HG02642 (cell line): Measurements from ENCODE around the gene DENND2A.
"Not testable (repeated sequence)": the region's sequence is repeated elsewhere in the genome, so short reads cannot be mapped to it uniquely, and the experiment has no call there.

Experiments used
- ATAC-seq: cut with Tn5 transposase; IDR thresholded peaks from one replicate; pipeline ENCODE4 v1.9.1; 2021; ENCODE audit warnings: mild to moderate bottlenecking; ENCODE audit not compliant: unreplicated experiment, poor library complexity

Gene DENND2A

DNA sequence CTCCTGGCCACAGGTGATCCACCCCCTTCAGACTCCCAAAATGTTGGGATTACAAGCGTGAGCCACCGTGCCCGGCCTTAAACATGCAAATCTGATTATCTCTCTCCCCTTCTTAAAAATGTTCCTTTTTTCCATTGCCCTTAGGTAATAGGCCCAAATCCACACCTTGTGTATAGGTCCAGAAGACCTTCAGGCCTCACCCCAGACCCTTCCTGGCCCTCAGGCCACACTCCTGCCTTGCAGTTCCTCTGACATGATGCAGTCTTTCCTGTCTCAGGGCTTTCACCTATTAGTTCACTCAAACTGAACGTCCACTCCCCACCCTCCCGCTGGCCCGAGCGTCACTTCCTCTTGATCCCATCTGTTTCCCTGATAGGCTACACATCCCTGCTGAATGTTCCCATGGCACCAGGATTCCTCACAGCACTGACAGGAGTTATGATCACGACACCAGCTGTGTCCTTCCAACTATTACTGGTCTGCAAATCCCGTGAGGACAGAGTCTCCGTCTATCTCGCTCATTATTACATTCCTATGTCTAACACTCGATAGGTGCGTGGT, 46.4 kb downstream of the DENND2A start:
- no peak for ATAC-seq

DNA sequence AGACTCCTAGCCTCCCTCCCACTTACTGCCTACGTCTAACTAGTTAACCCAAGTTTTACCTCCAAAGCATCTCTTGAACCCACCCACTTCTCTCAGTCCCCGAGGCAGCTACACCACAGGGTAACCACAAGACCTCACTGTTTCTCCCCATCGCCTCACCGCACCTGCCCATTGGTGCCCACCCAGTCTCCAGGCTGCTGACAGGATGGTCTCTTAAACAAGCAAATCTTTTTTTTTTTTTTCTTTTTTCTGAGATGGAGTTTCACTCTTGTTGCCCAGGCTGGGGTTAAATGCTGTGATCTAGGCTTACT, 47.0 kb downstream of the DENND2A start:
- ATAC-seq: no peak

DNA sequence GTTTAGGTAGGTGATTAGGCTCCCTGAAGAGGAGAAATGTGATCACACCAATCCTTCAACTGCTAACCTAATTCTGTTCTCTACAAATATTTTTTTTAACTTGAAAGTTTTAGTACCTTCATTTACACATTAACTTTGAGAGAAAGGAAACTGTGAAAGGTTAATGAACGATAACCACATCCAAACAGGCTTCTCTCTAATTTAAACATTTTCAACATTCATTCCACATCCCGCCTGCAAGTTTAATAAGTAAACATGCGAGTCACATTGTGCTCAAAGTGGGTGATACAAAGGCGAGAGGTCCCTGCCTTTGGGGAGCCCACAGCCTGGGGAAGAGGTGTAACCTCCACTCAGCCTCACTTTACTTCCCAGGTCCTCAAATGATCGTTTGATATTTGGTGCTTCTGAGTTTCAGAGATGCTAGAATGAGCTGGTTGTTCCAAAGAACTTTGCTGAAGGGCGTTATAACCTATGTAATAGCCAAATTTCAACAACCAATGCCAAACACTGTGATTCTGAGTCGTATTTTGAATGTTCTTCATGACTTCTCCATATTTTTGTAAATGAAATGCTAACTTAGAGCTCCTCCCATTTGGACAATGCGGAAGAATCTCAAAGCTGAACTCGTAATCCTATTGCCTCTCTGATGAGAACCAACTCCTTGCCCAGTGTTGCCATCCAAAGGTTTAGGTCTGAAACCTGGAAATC, 47.5 kb downstream of the DENND2A start:
- no peak for ATAC-seq

DNA sequence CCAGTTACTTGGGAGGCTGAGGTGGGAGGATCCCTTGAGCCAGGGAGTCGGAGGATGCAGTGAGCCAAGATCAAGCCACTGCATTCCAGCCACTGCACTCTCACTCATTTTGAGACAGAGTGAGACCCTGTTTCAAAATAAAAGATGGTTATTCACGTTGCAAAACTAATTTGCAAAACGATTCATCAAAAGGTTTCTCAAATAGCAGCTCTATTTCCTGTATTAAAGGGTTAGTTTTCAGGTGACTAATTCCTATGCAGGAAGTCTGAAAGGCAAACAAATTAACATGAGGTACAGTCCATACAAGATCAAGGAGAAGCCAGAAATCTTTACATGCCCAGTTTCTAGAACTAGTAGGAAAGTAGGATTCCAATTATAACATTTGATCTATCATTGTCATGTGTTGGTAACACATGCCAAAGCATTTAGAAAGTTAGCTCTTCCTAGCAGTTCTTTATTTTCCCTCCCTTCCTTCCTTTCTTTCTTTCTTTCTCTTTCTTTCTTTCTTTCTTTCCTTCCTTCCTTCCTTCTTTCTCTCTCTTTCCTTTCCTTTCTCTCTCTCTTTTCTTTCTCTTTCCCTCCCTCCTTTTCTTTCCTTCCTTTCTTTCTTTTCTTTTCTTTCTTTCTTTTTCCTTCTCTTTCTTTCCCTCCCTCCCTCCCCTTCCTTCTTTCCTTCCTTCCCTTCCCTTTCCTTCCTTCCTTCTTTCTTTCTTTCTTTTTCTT, 49.3 kb downstream of the DENND2A start:
- ATAC-seq: no peak

DNA sequence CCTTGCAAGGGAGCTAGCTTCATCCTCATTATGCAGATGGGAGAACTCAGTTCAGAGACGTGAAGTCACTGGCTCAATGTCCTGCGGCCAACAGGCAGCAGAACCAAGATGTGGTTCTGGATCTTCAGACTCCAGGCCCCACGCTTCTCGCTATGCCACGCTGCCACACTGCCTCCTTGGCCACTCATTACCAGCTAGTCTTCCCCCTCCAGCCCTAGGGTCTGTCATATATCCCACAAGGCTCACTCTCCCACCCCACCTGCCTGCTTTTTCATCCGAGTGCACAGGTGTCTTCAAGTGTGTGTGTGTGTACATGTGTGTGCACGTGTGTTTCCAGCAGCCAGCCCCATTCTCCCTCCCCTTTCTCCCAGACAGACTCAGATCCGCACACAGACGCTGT, 53.4 kb downstream of the DENND2A start:
- ATAC-seq: no peak

DNA sequence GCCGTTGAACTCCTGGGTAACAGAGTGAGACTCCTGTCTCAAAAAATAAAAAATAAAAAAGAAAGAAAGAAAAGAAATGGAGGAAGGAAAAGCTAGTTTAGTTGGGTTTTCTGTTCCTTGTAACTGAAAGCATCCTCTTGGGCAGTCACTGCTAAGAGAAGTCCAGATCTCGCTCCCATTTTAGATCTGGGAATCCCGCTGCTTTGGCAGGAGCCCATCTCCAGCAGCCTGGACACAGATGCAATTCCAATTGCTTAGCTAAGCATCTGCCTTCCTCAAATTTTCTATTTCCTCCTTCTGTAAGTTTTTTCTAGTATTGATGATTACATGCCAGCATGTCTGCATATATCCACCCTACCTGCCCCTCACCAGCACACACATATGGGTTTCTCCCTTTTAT, 54.1 kb downstream of the DENND2A start:
- no peak for ATAC-seq

DNA sequence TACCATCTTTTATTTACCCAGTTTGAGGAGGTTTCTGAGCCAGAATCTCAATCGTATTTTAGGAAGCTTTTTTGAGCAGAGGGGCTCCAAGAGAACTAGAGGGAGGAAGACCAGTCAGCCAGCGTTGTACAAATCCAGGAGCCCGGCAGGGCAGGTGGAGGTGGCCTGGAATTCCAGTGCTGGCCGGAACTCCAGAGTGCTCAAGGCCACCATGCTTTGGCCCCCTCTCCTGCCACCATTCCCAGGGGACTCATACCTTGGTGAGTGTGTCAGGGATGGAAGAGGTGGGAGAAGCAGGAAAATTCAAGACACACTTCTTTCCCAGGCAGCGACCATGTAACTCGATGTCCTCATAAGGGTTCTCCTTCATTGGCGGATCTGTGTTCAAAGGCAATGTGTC, 55.3 kb downstream of the DENND2A start:
- no peak for ATAC-seq

- ATAC-seq: no peak
These were observed 56.3 kb downstream of the DENND2A start for GRCh38 chr7:140584195-140584851.

DNA sequence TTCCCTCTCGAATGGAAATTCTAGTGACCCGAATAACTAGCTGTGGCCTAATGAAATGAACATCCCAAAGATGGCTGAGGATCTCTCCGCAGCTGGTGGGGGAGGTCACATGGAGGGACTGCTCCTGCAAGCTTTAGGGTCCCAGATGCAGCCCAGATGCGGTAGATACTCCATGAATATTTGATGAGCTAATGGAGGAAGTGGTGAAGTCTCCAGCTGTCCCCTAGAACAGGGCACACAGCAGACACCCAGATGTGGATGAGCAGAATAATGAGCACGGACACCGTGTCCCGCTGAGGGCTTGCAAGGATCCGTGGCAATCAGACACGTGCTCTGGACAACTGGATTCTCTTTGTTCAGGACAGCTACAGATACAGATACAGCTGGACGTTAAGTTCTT, 59.2 kb downstream of the DENND2A start:
- ATAC-seq: no peak

DNA sequence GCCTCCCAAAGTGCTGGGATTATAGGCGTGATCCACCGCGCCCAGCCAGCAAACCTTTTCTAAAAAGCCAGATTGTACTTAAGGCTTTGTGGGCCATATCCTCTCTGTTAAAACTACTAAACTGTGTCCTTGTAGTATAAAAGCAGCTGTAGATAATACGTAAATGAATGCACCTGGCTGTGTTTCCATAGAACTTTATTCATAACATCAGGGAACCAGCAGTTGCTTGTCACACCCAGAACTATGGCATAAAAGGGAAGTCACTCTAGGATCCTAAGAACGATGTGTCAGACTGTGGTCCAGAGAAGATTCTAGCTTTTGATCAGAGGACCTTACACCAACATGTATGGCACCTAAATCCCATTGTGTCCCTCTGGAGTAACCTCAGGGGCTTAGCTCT, 63.0 kb downstream of the DENND2A start:
- no peak for ATAC-seq

DNA sequence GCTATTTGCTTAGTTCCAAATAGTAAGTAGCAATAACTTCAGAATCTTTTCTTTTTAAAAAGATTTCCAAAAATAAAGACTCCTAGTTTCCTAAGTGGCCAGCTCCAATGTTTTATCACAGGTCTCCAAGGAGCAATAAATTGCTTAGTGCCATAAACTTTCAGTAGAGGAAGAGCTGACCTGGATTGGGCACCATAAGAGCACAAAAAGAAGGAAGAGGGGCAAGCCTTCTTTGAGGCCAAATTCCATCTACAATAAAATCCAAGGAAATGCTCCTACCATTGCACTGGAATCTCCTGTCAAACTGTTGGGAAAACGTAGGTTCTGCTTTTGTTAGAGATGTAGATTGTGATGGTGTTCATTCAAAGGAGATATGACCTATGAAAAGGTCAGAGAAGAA, 64.0 kb downstream of the DENND2A start:
- ATAC-seq: no peak

- ATAC-seq: no peak
These were observed 69.0 kb downstream of the DENND2A start for GRCh38 chr7:140571538-140572122.

DNA sequence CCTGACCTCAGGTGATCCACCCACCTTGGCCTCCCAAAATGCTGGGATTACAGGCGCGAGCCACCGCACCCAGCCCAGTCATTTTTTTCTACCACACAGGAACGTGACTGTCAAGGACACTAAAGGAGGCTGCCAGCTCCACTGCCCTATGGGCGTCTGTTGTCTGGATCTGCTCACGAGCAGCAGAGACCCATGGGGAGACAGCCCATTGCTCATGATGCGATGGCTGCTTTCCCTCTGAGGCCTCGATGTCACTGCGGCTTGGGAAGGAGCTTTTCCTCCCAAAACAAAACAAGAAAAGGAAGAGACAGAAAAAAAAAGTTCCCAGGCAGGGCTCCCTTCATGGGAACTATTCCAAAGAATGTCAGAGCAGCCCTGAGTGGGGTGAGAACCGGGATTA, 70.5 kb downstream of the DENND2A start:
- no peak for ATAC-seq

DNA sequence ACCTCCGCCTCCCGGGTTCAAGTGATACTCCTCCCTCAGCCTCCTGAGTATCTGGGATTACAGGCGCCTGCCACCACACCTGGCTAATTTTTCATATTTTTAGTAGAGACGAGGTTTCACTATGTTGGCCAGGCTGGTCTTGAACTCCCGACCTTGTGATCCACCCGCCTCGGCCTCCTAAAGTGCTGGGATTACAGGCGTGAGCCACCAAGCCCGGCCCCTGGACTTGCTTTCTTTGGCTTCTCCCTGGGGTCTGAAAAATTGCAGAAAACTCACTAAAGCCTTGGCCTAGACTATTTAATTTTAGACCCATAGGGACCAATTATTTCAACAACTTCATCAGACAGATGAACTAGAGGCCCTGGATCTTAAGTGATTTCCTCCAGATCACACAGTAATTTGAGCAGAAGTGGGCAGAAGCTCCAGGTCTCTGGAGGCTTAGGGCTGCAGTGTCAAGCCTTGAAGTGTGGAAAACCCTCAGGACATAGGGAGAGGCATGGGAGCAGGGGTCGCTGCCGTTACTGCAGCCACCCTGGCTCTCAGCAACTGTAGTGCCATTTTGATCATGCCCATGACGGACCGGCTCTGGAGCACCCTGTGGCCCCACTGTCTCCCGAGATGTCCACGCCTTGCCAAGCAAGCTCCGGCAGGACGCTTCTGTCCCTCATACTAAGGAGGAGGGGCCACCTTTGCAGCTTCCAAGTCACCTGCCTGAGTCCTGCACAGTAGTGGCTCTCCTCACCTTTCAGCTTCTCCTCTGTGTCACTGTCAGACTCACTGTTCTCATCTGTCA, 72.4 kb downstream of the DENND2A start:
- ATAC-seq: no peak

GRCh38 chr7:140566186-140566585, 74.4 kb downstream of the DENND2A start:
- not testable (repeated sequence) for ATAC-seq

- not testable (repeated sequence) for ATAC-seq
These were observed 74.9 kb downstream of the DENND2A start for GRCh38 chr7:140565761-140566160.

- ATAC-seq: no peak
These were observed 76.0 kb downstream of the DENND2A start for GRCh38 chr7:140564643-140565042.

GRCh38 chr7:140562926-140563481, 77.6 kb downstream of the DENND2A start:
- ATAC-seq: no peak

DNA sequence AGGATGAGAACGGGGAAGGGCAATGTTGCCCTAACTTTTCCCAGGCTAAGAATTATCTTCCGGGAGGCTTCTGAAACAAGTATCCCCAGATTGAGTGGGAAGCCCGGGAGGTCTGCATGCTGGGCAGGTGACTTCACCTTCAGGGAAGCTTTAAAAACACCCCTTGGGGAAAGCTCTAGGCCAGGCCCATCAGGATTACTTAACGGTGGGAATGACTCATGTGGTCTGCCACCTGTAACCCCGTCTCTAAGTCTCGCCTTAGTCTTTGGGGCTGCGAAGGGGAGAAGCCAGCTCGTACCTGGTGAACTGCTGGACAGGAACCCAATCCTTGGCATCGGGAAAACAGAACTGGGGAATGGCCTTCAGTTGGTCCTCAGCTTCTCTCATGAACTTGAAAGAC, 81.2 kb downstream of the DENND2A start:
- no peak for ATAC-seq
